GM23338 (cell line): ENCODE results near the gene GRM8. TPM values are rescaled to one million over a fixed set of nuclear protein-coding genes. Genes with fewer than 3 reads are reported as not detected.

ENCODE experiments used
- ATAC-seq: fragments of 200-7000 bp; cut with Tn5 transposase; 3 replicates; pipeline ENCODE4 v1.9.1; 2020
- DNase-seq: peaks from one replicate; pipeline ENCODE4 v3.0.0-alpha.2; 2015; ENCODE audit warnings: low spot score
- H2AFZ ChIP-seq: fragments of 200-600 bp; sonication (generic); 2 replicates; pipeline ENCODE4 v1.8.0; 2016; ENCODE audit warnings: antibody characterized with exemption, mild to moderate bottlenecking, moderate library complexity
- H3F3A ChIP-seq: fragments of 200-600 bp; sonication (generic); replicated peaks from 2 replicates; pipeline ENCODE4 v1.8.0; 2017; ENCODE audit warnings: antibody characterized with exemption, mixed run types, low read depth
- H3K27ac ChIP-seq: fragments of 200-600 bp; sonication (generic); 2 replicates; pipeline ENCODE4 v1.6.1; 2016; ENCODE audit warnings: low read depth
- H3K27me3 ChIP-seq: fragments of 200-600 bp; sonication (generic); 2 replicates; pipeline ENCODE4 v1.8.0; 2016; ENCODE audit warnings: mild to moderate bottlenecking, mixed run types, moderate library complexity; ENCODE audit not compliant: insufficient read depth
- H3K36me3 ChIP-seq: fragments of 200-600 bp; sonication (generic); 2 replicates; pipeline ENCODE4 v1.8.0; 2016; ENCODE audit warnings: mild to moderate bottlenecking; ENCODE audit not compliant: insufficient read depth
- H3K4me1 ChIP-seq: fragments of 200-600 bp; sonication (generic); 2 replicates; pipeline ENCODE4 v1.8.0; 2016; ENCODE audit warnings: mild to moderate bottlenecking, moderate library complexity; ENCODE audit not compliant: insufficient read depth
- H3K4me2 ChIP-seq: fragments of 200-600 bp; sonication (generic); 2 replicates; pipeline ENCODE4 v1.7.1; 2017; ENCODE audit warnings: mixed run types
- H3K4me3 ChIP-seq: fragments of 200-600 bp; sonication (generic); 2 replicates; pipeline ENCODE4 v1.6.1; 2016; ENCODE audit warnings: mixed run types
- H3K79me2 ChIP-seq: fragments of 200-600 bp; sonication (generic); replicated peaks from 2 replicates; pipeline ENCODE4 v1.8.0; 2017; ENCODE audit warnings: mild to moderate bottlenecking; ENCODE audit not compliant: insufficient read depth
- H3K9me2 ChIP-seq: fragments of 200-600 bp; sonication (generic); 2 replicates; pipeline ENCODE4 v1.8.0; 2017; ENCODE audit not compliant: insufficient read depth
- H4K20me1 ChIP-seq: fragments of 200-600 bp; sonication (generic); replicated peaks from 2 replicates; pipeline ENCODE4 v1.8.0; 2017; ENCODE audit warnings: mild to moderate bottlenecking; ENCODE audit not compliant: insufficient read depth
- H3K27ac Mint-ChIP-seq: 2 replicates; pipeline ENCODE4 v1.8.0; 2020; ENCODE audit warnings: inconsistent platforms, mild to moderate bottlenecking, moderate library complexity, mixed read lengths
- H3K27me3 Mint-ChIP-seq: 3 replicates; pipeline ENCODE4 v1.8.0; 2022; ENCODE audit warnings: low read depth, mild to moderate bottlenecking, moderate library complexity, mixed read lengths, inconsistent platforms; ENCODE audit not compliant: insufficient read depth, poor library complexity
- H3K36me3 Mint-ChIP-seq: 3 replicates; pipeline ENCODE4 v1.8.0; 2021; ENCODE audit warnings: low read depth, mild to moderate bottlenecking, inconsistent platforms, moderate library complexity, mixed read lengths
- H3K4me1 Mint-ChIP-seq: 3 replicates; pipeline ENCODE4 v1.8.0; 2020; ENCODE audit warnings: mild to moderate bottlenecking, inconsistent platforms, mixed read lengths
- H3K4me3 Mint-ChIP-seq: 3 replicates; pipeline ENCODE4 v1.8.0; 2021; ENCODE audit warnings: moderate library complexity, mild to moderate bottlenecking, inconsistent platforms, mixed read lengths
- H3K9me3 Mint-ChIP-seq: 3 replicates; pipeline ENCODE4 v1.8.0; 2020; ENCODE audit warnings: moderate library complexity, mild to moderate bottlenecking, inconsistent platforms, mixed read lengths
- CREB1 ChIP-seq: fragments of 250-450 bp; sonication (Bioruptor Pico); IDR thresholded peaks from 2 replicates; pipeline ENCODE4 v1.5.0; 2020; ENCODE audit warnings: low read depth, mild to moderate bottlenecking, moderate library complexity
- STAT1 ChIP-seq: IDR thresholded peaks from one replicate; pipeline ENCODE4 v1.6.1; 2016; ENCODE audit warnings: antibody characterized with exemption; ENCODE audit not compliant: unreplicated experiment
- polyA plus RNA-seq: library from polyadenylated mRNA; unstranded; fragments of >200 nt; fragmentation: Nextera tagmentation; extraction: Ambion mirVana; gene quantifications from 2 replicates; pipeline ENCODE4 v1.2.1, GENCODE V29; 2016
- total RNA-seq: library from RNA; depleted of rRNA; stranded (reverse); fragments of >200 nt; shearing (Covaris generic); gene quantifications from 2 replicates; pipeline ENCODE4 v1.2.3, GENCODE V29; 2014
- TF ChIP-seq, protein P1 (sequence below): fragments of 250-450 bp; sonication (Bioruptor Pico); IDR thresholded peaks from 2 replicates; pipeline ENCODE4 v1.5.0; 2020; ENCODE audit warnings: mild to moderate bottlenecking, moderate library complexity
- TF ChIP-seq, protein P2 (sequence below): IDR thresholded peaks from one replicate; pipeline ENCODE4 v1.6.1; 2018; ENCODE audit warnings: antibody characterized with exemption; ENCODE audit not compliant: unreplicated experiment
- TF ChIP-seq, protein P3 (sequence below): IDR thresholded peaks from 2 replicates; pipeline ENCODE4 v1.6.1; 2016; ENCODE audit warnings: antibody characterized with exemption

The GRM8 gene
- total and polyA plus RNA-seq, 2 experiments from 2014 or later = 1.9 to 6.6 TPM

DNA sequence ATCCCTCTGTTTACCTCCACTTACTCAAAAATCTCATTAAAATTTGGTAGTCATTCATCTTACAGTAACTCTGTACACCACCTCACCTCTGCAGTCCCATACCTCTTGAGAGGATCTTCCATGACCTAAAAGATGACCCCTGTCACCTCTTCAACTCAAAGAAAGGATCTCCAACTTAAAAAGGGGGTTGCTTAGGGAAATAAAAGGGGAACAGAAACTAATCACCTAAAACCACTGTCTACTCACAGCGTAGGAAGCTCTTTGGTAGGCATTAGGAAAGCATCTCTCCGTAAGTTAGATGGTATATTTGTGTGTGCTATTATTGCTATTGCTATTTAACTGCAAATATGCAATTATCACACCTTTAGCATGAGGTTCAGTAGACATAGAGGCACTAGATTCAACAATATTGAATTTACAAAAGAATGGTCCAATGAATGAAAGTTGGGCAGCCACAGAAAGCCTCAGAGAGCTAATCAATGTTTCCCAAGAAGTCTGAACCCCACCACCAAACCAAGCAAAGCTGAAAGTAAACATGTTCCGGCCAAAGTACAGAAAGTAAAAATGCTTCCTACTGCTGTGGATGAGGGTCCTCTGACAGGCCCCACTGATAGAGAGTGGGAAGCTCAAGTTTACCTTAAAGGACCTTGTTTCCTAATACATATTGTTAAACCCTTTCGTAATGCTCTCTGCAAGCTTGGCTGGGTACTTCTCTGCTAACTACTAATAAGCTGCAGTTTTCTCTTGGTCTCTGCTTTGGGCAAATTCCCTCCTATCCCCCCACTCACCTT is 105.8 kb downstream of the GRM8 start:
- H3K4me3 Mint-ChIP-seq = no peak overlapping the region
- H3F3A ChIP-seq = no peaks in the 10 kb centered on the region
- H3K4me1 ChIP-seq = no peaks in the 10 kb centered on the region
- no peak overlapping the region for H3K4me3 ChIP-seq
- no peaks in the 10 kb centered on the region for H3K27me3 ChIP-seq
- no peak overlapping the region; the same call in 1 of the 2 replicates for H2AFZ ChIP-seq
- no peaks in the 10 kb centered on the region for H3K9me2 ChIP-seq
- TF ChIP-seq, protein P1, sequence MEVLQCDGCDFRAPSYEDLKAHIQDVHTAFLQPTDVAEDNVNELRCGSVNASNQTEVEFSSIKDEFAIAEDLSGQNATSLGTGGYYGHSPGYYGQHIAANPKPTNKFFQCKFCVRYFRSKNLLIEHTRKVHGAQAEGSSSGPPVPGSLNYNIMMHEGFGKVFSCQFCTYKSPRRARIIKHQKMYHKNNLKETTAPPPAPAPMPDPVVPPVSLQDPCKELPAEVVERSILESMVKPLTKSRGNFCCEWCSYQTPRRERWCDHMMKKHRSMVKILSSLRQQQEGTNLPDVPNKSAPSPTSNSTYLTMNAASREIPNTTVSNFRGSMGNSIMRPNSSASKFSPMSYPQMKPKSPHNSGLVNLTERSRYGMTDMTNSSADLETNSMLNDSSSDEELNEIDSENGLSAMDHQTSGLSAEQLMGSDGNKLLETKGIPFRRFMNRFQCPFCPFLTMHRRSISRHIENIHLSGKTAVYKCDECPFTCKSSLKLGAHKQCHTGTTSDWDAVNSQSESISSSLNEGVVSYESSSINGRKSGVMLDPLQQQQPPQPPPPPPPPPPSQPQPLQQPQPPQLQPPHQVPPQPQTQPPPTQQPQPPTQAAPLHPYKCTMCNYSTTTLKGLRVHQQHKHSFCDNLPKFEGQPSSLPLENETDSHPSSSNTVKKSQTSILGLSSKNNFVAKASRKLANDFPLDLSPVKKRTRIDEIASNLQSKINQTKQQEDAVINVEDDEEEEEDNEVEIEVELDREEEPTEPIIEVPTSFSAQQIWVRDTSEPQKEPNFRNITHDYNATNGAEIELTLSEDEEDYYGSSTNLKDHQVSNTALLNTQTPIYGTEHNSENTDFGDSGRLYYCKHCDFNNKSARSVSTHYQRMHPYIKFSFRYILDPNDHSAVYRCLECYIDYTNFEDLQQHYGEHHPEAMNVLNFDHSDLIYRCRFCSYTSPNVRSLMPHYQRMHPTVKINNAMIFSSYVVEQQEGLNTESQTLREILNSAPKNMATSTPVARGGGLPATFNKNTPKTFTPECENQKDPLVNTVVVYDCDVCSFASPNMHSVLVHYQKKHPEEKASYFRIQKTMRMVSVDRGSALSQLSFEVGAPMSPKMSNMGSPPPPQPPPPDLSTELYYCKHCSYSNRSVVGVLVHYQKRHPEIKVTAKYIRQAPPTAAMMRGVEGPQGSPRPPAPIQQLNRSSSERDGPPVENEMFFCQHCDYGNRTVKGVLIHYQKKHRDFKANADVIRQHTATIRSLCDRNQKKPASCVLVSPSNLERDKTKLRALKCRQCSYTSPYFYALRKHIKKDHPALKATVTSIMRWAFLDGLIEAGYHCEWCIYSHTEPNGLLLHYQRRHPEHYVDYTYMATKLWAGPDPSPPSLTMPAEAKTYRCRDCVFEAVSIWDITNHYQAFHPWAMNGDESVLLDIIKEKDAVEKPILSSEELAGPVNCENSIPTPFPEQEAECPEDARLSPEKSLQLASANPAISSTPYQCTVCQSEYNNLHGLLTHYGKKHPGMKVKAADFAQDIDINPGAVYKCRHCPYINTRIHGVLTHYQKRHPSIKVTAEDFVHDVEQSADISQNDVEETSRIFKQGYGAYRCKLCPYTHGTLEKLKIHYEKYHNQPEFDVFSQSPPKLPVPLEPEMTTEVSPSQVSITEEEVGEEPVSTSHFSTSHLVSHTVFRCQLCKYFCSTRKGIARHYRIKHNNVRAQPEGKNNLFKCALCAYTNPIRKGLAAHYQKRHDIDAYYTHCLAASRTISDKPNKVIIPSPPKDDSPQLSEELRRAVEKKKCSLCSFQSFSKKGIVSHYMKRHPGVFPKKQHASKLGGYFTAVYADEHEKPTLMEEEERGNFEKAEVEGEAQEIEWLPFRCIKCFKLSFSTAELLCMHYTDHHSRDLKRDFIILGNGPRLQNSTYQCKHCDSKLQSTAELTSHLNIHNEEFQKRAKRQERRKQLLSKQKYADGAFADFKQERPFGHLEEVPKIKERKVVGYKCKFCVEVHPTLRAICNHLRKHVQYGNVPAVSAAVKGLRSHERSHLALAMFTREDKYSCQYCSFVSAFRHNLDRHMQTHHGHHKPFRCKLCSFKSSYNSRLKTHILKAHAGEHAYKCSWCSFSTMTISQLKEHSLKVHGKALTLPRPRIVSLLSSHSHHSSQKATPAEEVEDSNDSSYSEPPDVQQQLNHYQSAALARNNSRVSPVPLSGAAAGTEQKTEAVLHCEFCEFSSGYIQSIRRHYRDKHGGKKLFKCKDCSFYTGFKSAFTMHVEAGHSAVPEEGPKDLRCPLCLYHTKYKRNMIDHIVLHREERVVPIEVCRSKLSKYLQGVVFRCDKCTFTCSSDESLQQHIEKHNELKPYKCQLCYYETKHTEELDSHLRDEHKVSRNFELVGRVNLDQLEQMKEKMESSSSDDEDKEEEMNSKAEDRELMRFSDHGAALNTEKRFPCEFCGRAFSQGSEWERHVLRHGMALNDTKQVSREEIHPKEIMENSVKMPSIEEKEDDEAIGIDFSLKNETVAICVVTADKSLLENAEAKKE = no peak
- TF ChIP-seq, protein P2, sequence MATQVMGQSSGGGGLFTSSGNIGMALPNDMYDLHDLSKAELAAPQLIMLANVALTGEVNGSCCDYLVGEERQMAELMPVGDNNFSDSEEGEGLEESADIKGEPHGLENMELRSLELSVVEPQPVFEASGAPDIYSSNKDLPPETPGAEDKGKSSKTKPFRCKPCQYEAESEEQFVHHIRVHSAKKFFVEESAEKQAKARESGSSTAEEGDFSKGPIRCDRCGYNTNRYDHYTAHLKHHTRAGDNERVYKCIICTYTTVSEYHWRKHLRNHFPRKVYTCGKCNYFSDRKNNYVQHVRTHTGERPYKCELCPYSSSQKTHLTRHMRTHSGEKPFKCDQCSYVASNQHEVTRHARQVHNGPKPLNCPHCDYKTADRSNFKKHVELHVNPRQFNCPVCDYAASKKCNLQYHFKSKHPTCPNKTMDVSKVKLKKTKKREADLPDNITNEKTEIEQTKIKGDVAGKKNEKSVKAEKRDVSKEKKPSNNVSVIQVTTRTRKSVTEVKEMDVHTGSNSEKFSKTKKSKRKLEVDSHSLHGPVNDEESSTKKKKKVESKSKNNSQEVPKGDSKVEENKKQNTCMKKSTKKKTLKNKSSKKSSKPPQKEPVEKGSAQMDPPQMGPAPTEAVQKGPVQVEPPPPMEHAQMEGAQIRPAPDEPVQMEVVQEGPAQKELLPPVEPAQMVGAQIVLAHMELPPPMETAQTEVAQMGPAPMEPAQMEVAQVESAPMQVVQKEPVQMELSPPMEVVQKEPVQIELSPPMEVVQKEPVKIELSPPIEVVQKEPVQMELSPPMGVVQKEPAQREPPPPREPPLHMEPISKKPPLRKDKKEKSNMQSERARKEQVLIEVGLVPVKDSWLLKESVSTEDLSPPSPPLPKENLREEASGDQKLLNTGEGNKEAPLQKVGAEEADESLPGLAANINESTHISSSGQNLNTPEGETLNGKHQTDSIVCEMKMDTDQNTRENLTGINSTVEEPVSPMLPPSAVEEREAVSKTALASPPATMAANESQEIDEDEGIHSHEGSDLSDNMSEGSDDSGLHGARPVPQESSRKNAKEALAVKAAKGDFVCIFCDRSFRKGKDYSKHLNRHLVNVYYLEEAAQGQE = no peak
- TF ChIP-seq, protein P3, sequence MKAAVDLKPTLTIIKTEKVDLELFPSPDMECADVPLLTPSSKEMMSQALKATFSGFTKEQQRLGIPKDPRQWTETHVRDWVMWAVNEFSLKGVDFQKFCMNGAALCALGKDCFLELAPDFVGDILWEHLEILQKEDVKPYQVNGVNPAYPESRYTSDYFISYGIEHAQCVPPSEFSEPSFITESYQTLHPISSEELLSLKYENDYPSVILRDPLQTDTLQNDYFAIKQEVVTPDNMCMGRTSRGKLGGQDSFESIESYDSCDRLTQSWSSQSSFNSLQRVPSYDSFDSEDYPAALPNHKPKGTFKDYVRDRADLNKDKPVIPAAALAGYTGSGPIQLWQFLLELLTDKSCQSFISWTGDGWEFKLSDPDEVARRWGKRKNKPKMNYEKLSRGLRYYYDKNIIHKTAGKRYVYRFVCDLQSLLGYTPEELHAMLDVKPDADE = no peak
- TF ChIP-seq CREB1 (no peak), STAT1 (no peak)
- H3K4me1 Mint-ChIP-seq = no peaks in the 10 kb centered on the region; the same call in 2 of the 3 replicates
- H3K27me3 Mint-ChIP-seq = no peaks in the 10 kb centered on the region
- DNase-seq (no peak), ATAC-seq (no peak)
- H3K27ac Mint-ChIP-seq = no peak overlapping the region
- no peaks in the 10 kb centered on the region for H3K36me3 ChIP-seq
- H4K20me1 ChIP-seq = no peaks in the 10 kb centered on the region
- no peaks in the 10 kb centered on the region for H3K9me3 Mint-ChIP-seq
- no peak overlapping the region for H3K4me2 ChIP-seq
- no peaks in the 10 kb centered on the region for H3K36me3 Mint-ChIP-seq
- H3K27ac ChIP-seq = no peak overlapping the region
- no peaks in the 10 kb centered on the region for H3K79me2 ChIP-seq
